Left renal cortex interstitium (tissue), 4 donors: ENCODE data around the gene NOL9. TPM values are rescaled to one million over a fixed set of nuclear protein-coding genes. Genes with fewer than 3 reads are reported as not detected.
"Not testable (repeated sequence)": the region's sequence is repeated elsewhere in the genome, so short reads cannot be mapped to it uniquely, and the experiment has no call there.

ENCODE experiments used
- DNase-seq, 4 donors: peaks; one replicate each; pipeline ENCODE4 v3.0.0-alpha.2; 2013; ENCODE audit warnings: low read depth in 4 of 4, low spot score in 2 of 4, missing footprints in 1 of 4
- polyA plus RNA-seq, 4 donors: library from polyadenylated mRNA; unstranded; fragments of 120-200 nt; gene quantifications; one replicate each; pipeline ENCODE4 v1.2.1, GENCODE V29; 2013; ENCODE audit not compliant: insufficient read length in 4 of 4

The NOL9 gene
- polyA plus RNA-seq: 10 to 100 TPM; 11.9 to 27.5 (median 19.9) TPM

GRCh38 chr1:6554031-6554906 is at the start of gene NOL9:
Gene NOL9 (minus strand): TSS chr1:6554513. CDS start chr1:6554502, 11 bp downstream.
- DNase-seq: peak; percentile 77 to 91 (median 86)

- DNase-seq: no peak
These were observed 49.1 kb upstream of the NOL9 start for GRCh38 chr1:6603238-6603914.

GRCh38 chr1:6602669-6603237 is 48.4 kb upstream of the NOL9 start, which contains the start of gene KLHL21:
Gene KLHL21 (minus strand): TSS chr1:6602869. CDS start chr1:6602817, 52 bp downstream.
- DNase-seq: peak in 1 of 4 donors; percentile 73

GRCh38 chr1:6601923-6602668 is 47.8 kb upstream of the NOL9 start:
- DNase-seq: no peak

GRCh38 chr1:6601049-6601922 is 47.0 kb upstream of the NOL9 start:
- DNase-seq: no peak

- DNase-seq: no peak
These were observed 46.2 kb upstream of the NOL9 start for GRCh38 chr1:6600410-6601048.

- not testable (repeated sequence) for DNase-seq
These were observed 45.7 kb upstream of the NOL9 start for GRCh38 chr1:6599991-6600390.

GRCh38 chr1:6599141-6599975 is 45.0 kb upstream of the NOL9 start:
- no peak for DNase-seq

- DNase-seq: no peak
These were observed 43.4 kb upstream of the NOL9 start for GRCh38 chr1:6597777-6598131.

GRCh38 chr1:6596886-6597776 is 42.8 kb upstream of the NOL9 start:
- DNase-seq: no peak

- no peak for DNase-seq
These were observed 42.0 kb upstream of the NOL9 start for GRCh38 chr1:6596351-6596750.

GRCh38 chr1:6594977-6595740 is 40.8 kb upstream of the NOL9 start:
- DNase-seq: no peak

- DNase-seq: no peak
These were observed 39.5 kb upstream of the NOL9 start for GRCh38 chr1:6593810-6594209.

- no peak for DNase-seq
These were observed 38.7 kb upstream of the NOL9 start for GRCh38 chr1:6592865-6593593.

GRCh38 chr1:6592441-6592840 is 38.1 kb upstream of the NOL9 start:
- no peak for DNase-seq

- DNase-seq: no peak
These were observed 37.3 kb upstream of the NOL9 start for GRCh38 chr1:6591644-6592043.
